CD4-positive, alpha-beta memory T cell (primary cell): ENCODE data around the gene SPEF2. TPM values are rescaled to one million over a fixed set of nuclear protein-coding genes. Genes with fewer than 3 reads are reported as not detected.

ENCODE experiments used
- CTCF ChIA-PET: fragments of 350-600 bp; sonication (Branson Sonifier 250); formaldehyde crosslinking; loops from one replicate; lab custom pipeline; 2021; ENCODE audit warnings: inconsistent platforms; ENCODE audit not compliant: partially characterized antibody; lab: Charles Lee
- POLR2A ChIA-PET: fragments of 350-600 bp; sonication (Branson Sonifier 250); formaldehyde crosslinking; loops from one replicate; lab custom pipeline; 2021; ENCODE audit not compliant: partially characterized antibody; lab: Charles Lee
- DNase-seq, 5 donors: peaks; one replicate each; pipeline versions ENCODE4 v3.0.0 to v3.0.0-alpha.2; 2020 to 2022; ENCODE audit warnings: mixed read lengths in 1 of 5
- H3K27ac ChIP-seq: one replicate; pipeline ENCODE4 v1.7.0; 2013; ENCODE audit warnings: low read depth, low read length
- H3K27me3 ChIP-seq: 2 replicates; pipeline ENCODE4 v1.7.0; 2013; ENCODE audit warnings: mild to moderate bottlenecking, low read length, moderate library complexity; ENCODE audit not compliant: insufficient read depth
- H3K36me3 ChIP-seq: 2 replicates; pipeline ENCODE4 v1.7.0; 2013; ENCODE audit warnings: mild to moderate bottlenecking, low read length, moderate library complexity; ENCODE audit not compliant: insufficient read depth
- H3K4me1 ChIP-seq: 2 replicates; pipeline ENCODE4 v1.7.0; 2013; ENCODE audit warnings: mild to moderate bottlenecking, low read length, moderate library complexity; ENCODE audit not compliant: insufficient read depth
- H3K4me3 ChIP-seq, 2 donors: one replicate each; pipeline ENCODE4 v1.7.0; 2013; ENCODE audit warnings: low read length in 2 of 2, mild to moderate bottlenecking in 1 of 2
- H3K9me3 ChIP-seq, 2 donors: one replicate each; pipeline ENCODE4 v1.7.0; 2013; ENCODE audit warnings: low read length in 2 of 2, control low read depth in 1 of 2; ENCODE audit not compliant: control insufficient read depth in 1 of 2
- H3K27ac Mint-ChIP-seq, 7 donors: one replicate each; pipeline ENCODE4 v1.8.0; 2020 to 2021; ENCODE audit warnings: mixed read lengths in 7 of 7, mild to moderate bottlenecking in 6 of 7, inconsistent platforms in 3 of 7, moderate library complexity in 3 of 7
- H3K27me3 Mint-ChIP-seq, 2 donors: one replicate each; pipeline ENCODE4 v1.8.0; 2020 to 2021; ENCODE audit warnings: mixed read lengths in 2 of 2
- H3K36me3 Mint-ChIP-seq, 2 donors: one replicate each; pipeline ENCODE4 v1.8.0; 2020 to 2021; ENCODE audit warnings: mixed read lengths in 2 of 2, inconsistent platforms in 1 of 2, mild to moderate bottlenecking in 1 of 2
- H3K4me1 Mint-ChIP-seq, 4 donors: one replicate each; pipeline ENCODE4 v1.8.0; 2020 to 2021; ENCODE audit warnings: mixed read lengths in 4 of 4, mild to moderate bottlenecking in 1 of 4
- H3K4me3 Mint-ChIP-seq, 8 donors: one replicate each; pipeline ENCODE4 v1.8.0; 2020 to 2021; ENCODE audit warnings: mixed read lengths in 8 of 8, mild to moderate bottlenecking in 7 of 8, moderate library complexity in 6 of 8, inconsistent platforms in 3 of 8
- H3K9me3 Mint-ChIP-seq, 8 donors: one replicate each; pipeline ENCODE4 v1.8.0; 2020 to 2021; ENCODE audit warnings: mixed read lengths in 8 of 8, mild to moderate bottlenecking in 5 of 8, inconsistent platforms in 3 of 8, moderate library complexity in 1 of 8
- intact Hi-C: fragments of 100-400 bp; cut with micrococcal nuclease; formaldehyde crosslinking; loops from one replicate; pipeline ENCODE4 v1.15.1; 2023
- polyA plus RNA-seq, 2 donors: library from polyadenylated mRNA; unstranded; fragments of 300-500 nt; fragmentation: Illumina TruSeq; gene quantifications; one replicate each; pipeline ENCODE4 v1.2.3, GENCODE V29; 2021
- total RNA-seq, 2 experiments: library from RNA; stranded (reverse); gene quantifications; one replicate each; pipeline ENCODE4 v1.2.3, GENCODE V29; 2021

SPEF2 gene
- total and polyA plus RNA-seq, 4 experiments from 2014 or later, result 4.0 to 15.4 (median 10.2) TPM

DNA sequence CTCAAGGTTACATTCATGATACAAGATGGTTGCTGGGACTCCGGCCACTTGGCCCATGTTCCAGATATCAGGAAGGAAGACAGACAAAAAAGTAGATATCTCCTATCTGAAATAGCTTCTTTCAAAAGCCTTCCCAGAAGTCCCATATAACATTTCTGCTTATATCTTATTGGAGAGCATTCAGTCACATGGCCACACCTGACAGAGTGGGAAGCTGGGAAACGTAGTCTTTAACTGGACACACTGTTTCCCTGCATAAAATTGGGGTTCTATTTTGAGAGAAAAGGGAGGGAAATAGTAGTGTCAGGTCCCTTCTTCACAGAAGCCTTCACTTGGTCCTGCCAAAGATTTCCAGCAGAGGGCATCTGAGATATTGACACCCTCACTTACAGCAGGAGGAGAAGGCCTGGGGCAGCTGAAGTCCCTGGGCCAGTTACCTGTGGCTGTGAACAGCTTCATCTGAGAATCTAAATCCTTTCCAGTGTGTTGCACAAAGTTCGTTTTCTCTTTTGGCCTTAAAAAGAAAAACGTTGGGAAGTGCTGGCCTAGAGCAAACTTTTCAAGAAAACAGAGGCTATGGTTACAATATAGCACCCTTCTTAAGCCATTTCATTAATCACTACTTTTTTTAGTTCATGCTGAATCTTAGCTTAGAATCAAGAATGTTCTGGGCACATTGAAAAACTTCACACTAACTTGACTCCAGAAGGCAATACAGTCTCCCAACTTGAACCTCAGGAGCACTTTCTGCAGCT, 33.5 kb downstream of the SPEF2 start:
- Mint-ChIP-seq H3K4me1 (peaks cover 5 to 18% (median 14%) of the 10 kb centered on the region in 4 donors), H3K27me3 (no peaks in the 10 kb centered on the region), H3K27ac (peak overlapping the region in 6 of 7 donors; percentile 16 to 74 (median 56)), H3K36me3 (no peaks in the 10 kb centered on the region), H3K4me3 (no peak overlapping the region), H3K9me3 (peaks cover 0 to 2% (median 0%) of the 10 kb centered on the region in 8 donors)
- no peak overlapping the region for H3K27ac ChIP-seq
- intact Hi-C loops, result loop anchor here (1.0 to 2.0 kb wide), 5 partner anchors 34 to 562 kb away; partner anchors contain the start of gene SPEF2
- no peaks in the 10 kb centered on the region for H3K36me3 ChIP-seq
- peak; percentile 64 to 69 (median 68) for DNase-seq
- peaks cover 4% of the 10 kb centered on the region for H3K4me1 ChIP-seq
- H3K27me3 ChIP-seq, result no peaks in the 10 kb centered on the region
- POLR2A ChIA-PET, result interaction anchor here (0.9 to 4.8 kb wide), 22 partner anchors 20 to 277 kb away, joined by 3 to 57 read pairs (median 5); partner anchors contain the start of genes IL7R and SPEF2
- no peak overlapping the region for H3K4me3 ChIP-seq
- CTCF ChIA-PET, result interaction anchor here (0.7 to 25.9 kb wide), 48 partner anchors 8 to 563 kb away, joined by 3 to 544 read pairs (median 5); partner anchors contain the start of genes CAPSL, IL7R and SPEF2
- H3K9me3 ChIP-seq, result no peaks in the 10 kb centered on the region

- intact Hi-C loops, result no loop called here
- POLR2A ChIA-PET, result no interaction called here
- H3K4me3 ChIP-seq, result no peak overlapping the region
- H3K4me1 ChIP-seq, result no peaks in the 10 kb centered on the region
- peaks cover 7 to 23% (median 13%) of the 10 kb centered on the region in 4 donors for H3K4me1 Mint-ChIP-seq
- H3K9me3 Mint-ChIP-seq, result peaks cover 0 to 2% (median 0%) of the 10 kb centered on the region in 8 donors
- H3K36me3 ChIP-seq, result no peaks in the 10 kb centered on the region
- DNase-seq, result no peak
- no peak overlapping the region for H3K27ac Mint-ChIP-seq
- no peaks in the 10 kb centered on the region for H3K27me3 ChIP-seq
- peaks cover 1 to 5% of the 10 kb centered on the region in 2 donors for H3K36me3 Mint-ChIP-seq
- H3K27ac ChIP-seq, result no peak overlapping the region
- H3K27me3 Mint-ChIP-seq, result no peaks in the 10 kb centered on the region
- no peaks in the 10 kb centered on the region for H3K9me3 ChIP-seq
- CTCF ChIA-PET, result interaction anchor here (25.9 kb wide), 1 partner anchor 273 kb away, joined by 544 read pairs; no protein-coding TSS in a partner anchor
- no peak overlapping the region for H3K4me3 Mint-ChIP-seq
Measured at GRCh38 chr5:35656721-35657120, 39.1 kb downstream of the SPEF2 start.

DNA sequence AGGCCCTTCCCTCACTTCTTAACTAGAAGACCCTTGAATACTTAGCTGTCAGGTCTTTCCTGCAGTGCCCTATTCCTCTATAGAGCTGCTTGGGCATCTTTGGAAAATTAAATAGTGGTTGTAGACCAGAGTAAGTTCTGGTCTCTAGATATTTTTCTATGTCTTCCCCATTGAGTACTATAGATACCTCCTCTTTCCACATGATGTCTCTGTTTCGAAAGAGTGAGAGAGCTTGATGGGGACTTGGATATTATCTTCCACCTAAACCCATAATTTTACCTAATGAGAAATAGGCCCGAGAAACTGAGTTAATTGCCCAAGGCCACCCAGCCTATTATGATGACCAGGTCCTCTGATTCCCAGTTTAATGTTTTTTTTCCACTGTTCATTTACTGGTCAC, 40.2 kb downstream of the SPEF2 start:
- H3K4me1 Mint-ChIP-seq, result peaks cover 6 to 23% (median 13%) of the 10 kb centered on the region in 4 donors
- no peaks in the 10 kb centered on the region for H3K9me3 ChIP-seq
- intact Hi-C loops, result loop anchor here (2.0 kb wide), 1 partner anchor 267 kb away; no protein-coding TSS in a partner anchor
- ChIA-PET POLR2A (interaction anchor here (0.8 to 3.8 kb wide), 11 partner anchors 13 to 268 kb away, joined by 3 to 20 read pairs (median 5); no protein-coding TSS in a partner anchor), CTCF (interaction anchor here (0.8 to 25.9 kb wide), 12 partner anchors 9 to 271 kb away, joined by 3 to 544 read pairs (median 4); no protein-coding TSS in a partner anchor)
- H3K4me3 Mint-ChIP-seq, result peak overlapping the region in 2 of 8 donors; percentile 29 to 47
- no peak overlapping the region for H3K27ac ChIP-seq
- H3K27me3 ChIP-seq, result no peaks in the 10 kb centered on the region
- no peak overlapping the region for H3K4me3 ChIP-seq
- H3K9me3 Mint-ChIP-seq, result peaks cover 0 to 9% (median 0%) of the 10 kb centered on the region in 8 donors
- H3K4me1 ChIP-seq, result no peaks in the 10 kb centered on the region
- DNase-seq, result peak in 1 of 5 donors; percentile 18
- H3K36me3 Mint-ChIP-seq, result peaks cover 3 to 15% of the 10 kb centered on the region in 2 donors
- H3K27ac Mint-ChIP-seq, result peak overlapping the region in 5 of 7 donors; percentile 1 to 86 (median 45)
- H3K27me3 Mint-ChIP-seq, result no peaks in the 10 kb centered on the region
- no peaks in the 10 kb centered on the region for H3K36me3 ChIP-seq

DNA sequence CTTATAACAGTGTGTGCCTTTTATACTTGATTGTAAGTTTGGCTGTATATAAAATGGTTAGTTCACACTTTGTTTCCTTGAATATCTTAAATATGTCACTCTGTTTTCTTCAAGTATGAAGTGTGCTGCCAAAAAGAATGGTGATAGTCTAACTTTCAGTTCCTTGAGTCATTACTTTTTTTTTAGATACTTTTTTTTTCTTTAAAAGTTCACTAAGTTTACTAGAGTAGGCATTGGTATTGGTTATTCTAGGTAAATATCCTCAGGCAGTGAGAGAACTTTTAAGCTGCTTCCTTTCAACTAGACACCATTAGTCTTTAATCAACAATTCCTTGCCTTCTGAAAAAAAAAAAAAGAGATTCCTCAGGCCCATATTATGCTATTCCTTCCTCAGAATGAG, 41.9 kb downstream of the SPEF2 start:
- H3K27ac Mint-ChIP-seq, result no peak overlapping the region
- Histone ChIP-seq H3K9me3 (no peaks in the 10 kb centered on the region), H3K27ac (no peak overlapping the region), H3K4me1 (peaks cover 2% of the 10 kb centered on the region), H3K36me3 (no peaks in the 10 kb centered on the region), H3K27me3 (no peaks in the 10 kb centered on the region), H3K4me3 (no peak overlapping the region)
- DNase-seq, result no peak
- peak overlapping the region in 1 of 8 donors; percentile 45 for H3K4me3 Mint-ChIP-seq
- intact Hi-C loops, result loop anchor here (2.0 kb wide), 1 partner anchor 265 kb away; no protein-coding TSS in a partner anchor
- peaks cover 14 to 30% (median 20%) of the 10 kb centered on the region in 4 donors for H3K4me1 Mint-ChIP-seq
- H3K27me3 Mint-ChIP-seq, result no peaks in the 10 kb centered on the region
- H3K9me3 Mint-ChIP-seq, result peaks cover 0 to 9% (median under 1%) of the 10 kb centered on the region in 8 donors
- peaks cover 6 to 27% of the 10 kb centered on the region in 2 donors for H3K36me3 Mint-ChIP-seq
- POLR2A ChIA-PET, result interaction anchor here (1.2 to 3.8 kb wide), 8 partner anchors 11 to 221 kb away, joined by 3 to 20 read pairs (median 6); no protein-coding TSS in a partner anchor
- CTCF ChIA-PET, result interaction anchor here (1.1 to 25.9 kb wide), 8 partner anchors 9 to 270 kb away, joined by 3 to 544 read pairs (median 6); no protein-coding TSS in a partner anchor

GRCh38 chr5:35660451-35660850, 42.8 kb downstream of the SPEF2 start:
- Mint-ChIP-seq H3K36me3 (peaks cover 6 to 28% of the 10 kb centered on the region in 2 donors), H3K4me3 (no peak overlapping the region), H3K9me3 (peaks cover 0 to 9% (median under 1%) of the 10 kb centered on the region in 8 donors), H3K27ac (no peak overlapping the region), H3K4me1 (peaks cover 19 to 33% (median 26%) of the 10 kb centered on the region in 4 donors), H3K27me3 (no peaks in the 10 kb centered on the region)
- Histone ChIP-seq H3K27ac (no peak overlapping the region), H3K36me3 (no peaks in the 10 kb centered on the region), H3K9me3 (no peaks in the 10 kb centered on the region), H3K4me1 (peaks cover 9% of the 10 kb centered on the region), H3K4me3 (no peak overlapping the region), H3K27me3 (no peaks in the 10 kb centered on the region)
- CTCF ChIA-PET, result interaction anchor here (0.7 to 25.9 kb wide), 7 partner anchors 9 to 810 kb away, joined by 3 to 544 read pairs (median 9); no protein-coding TSS in a partner anchor
- DNase-seq, result no peak
- POLR2A ChIA-PET, result interaction anchor here (0.6 to 3.8 kb wide), 9 partner anchors 13 to 222 kb away, joined by 3 to 20 read pairs (median 4); partner anchors contain the start of gene IL7R
- intact Hi-C loops, result no loop called here

DNA sequence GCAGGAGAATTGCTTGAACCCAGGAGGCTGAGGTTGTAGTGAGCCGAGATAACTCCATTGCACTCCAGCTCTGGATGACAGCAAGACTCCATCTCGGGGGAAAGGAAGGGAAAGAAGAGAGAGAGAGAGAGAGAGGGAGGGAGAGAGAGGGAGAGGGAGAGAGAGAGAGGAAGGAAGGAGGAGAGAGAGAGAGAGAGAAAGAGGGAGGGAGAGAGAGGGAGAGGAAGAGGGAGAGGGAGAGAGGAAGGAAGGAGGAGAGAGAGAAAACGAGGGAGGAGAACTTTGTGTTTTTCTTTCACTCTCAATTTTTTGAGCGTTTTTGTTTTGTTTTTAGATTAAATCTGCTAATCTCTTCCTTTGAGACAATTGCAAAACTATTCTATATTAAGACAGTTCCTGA, 46.9 kb downstream of the SPEF2 start:
- H3K4me1 Mint-ChIP-seq, result peaks cover 25 to 46% (median 36%) of the 10 kb centered on the region in 4 donors
- H3K4me3 Mint-ChIP-seq, result peak overlapping the region in 3 of 8 donors; percentile 7 to 20 (median 11)

More for the DNA sequence above, 46.9 kb downstream of the SPEF2 start:
- ChIA-PET CTCF (interaction anchor here (7.5 to 25.9 kb wide), 2 partner anchors 13 to 265 kb away, joined by 47 to 544 read pairs; no protein-coding TSS in a partner anchor), POLR2A (interaction anchor here (1.1 to 2.6 kb wide), 4 partner anchors 190 to 218 kb away, joined by 3 to 9 read pairs (median 4); partner anchors contain the start of gene IL7R)
- H3K9me3 Mint-ChIP-seq, result peaks cover 2 to 16% (median 5%) of the 10 kb centered on the region in 8 donors
- no peak for DNase-seq
- Histone ChIP-seq H3K27me3 (no peaks in the 10 kb centered on the region), H3K36me3 (no peaks in the 10 kb centered on the region), H3K4me1 (peaks cover 25% of the 10 kb centered on the region), H3K27ac (no peak overlapping the region), H3K4me3 (no peak overlapping the region), H3K9me3 (no peaks in the 10 kb centered on the region)
- H3K36me3 Mint-ChIP-seq, result peaks cover 22 to 47% of the 10 kb centered on the region in 2 donors
- peak overlapping the region in 1 of 7 donors; percentile 10 for H3K27ac Mint-ChIP-seq
- intact Hi-C loops, result no loop called here
- no peaks in the 10 kb centered on the region for H3K27me3 Mint-ChIP-seq
